GM12874 (cell line): Measurements from ENCODE around the gene MTARC1.
A peak's percentile ranks its signal among the peaks of the same experiment; 100 is the strongest.

ENCODE experiments used
- TF ChIP-seq, protein P1 (sequence below): IDR thresholded peaks from 2 replicates; pipeline ENCODE4 v1.5.1; 2011; ENCODE audit warnings: low read depth, mild to moderate bottlenecking, control low read depth, low read length, moderate library complexity; ENCODE audit not compliant: insufficient read depth

MTARC1 gene

DNA sequence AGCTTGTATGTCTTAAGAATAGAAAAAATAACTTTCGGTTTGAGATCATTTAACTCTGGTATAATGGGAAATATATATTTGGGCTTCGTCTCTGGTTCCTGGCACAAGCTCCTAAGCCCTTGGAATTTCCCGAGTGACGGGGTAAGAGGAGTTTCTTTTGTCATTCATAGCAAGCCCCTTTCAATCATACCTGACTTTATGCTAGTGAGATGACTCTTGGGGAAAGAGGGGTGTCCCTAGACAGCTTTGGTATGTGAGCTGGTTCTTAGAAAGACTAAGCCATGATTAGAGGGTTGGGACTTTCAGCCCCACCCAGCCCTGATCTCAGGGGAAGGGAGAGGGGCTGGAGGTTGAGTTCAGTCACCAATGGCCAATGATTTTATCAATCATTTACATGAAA, 13.9 kb upstream of the MTARC1 start:
- TF ChIP-seq, protein P1, sequence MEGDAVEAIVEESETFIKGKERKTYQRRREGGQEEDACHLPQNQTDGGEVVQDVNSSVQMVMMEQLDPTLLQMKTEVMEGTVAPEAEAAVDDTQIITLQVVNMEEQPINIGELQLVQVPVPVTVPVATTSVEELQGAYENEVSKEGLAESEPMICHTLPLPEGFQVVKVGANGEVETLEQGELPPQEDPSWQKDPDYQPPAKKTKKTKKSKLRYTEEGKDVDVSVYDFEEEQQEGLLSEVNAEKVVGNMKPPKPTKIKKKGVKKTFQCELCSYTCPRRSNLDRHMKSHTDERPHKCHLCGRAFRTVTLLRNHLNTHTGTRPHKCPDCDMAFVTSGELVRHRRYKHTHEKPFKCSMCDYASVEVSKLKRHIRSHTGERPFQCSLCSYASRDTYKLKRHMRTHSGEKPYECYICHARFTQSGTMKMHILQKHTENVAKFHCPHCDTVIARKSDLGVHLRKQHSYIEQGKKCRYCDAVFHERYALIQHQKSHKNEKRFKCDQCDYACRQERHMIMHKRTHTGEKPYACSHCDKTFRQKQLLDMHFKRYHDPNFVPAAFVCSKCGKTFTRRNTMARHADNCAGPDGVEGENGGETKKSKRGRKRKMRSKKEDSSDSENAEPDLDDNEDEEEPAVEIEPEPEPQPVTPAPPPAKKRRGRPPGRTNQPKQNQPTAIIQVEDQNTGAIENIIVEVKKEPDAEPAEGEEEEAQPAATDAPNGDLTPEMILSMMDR, result no peak

DNA sequence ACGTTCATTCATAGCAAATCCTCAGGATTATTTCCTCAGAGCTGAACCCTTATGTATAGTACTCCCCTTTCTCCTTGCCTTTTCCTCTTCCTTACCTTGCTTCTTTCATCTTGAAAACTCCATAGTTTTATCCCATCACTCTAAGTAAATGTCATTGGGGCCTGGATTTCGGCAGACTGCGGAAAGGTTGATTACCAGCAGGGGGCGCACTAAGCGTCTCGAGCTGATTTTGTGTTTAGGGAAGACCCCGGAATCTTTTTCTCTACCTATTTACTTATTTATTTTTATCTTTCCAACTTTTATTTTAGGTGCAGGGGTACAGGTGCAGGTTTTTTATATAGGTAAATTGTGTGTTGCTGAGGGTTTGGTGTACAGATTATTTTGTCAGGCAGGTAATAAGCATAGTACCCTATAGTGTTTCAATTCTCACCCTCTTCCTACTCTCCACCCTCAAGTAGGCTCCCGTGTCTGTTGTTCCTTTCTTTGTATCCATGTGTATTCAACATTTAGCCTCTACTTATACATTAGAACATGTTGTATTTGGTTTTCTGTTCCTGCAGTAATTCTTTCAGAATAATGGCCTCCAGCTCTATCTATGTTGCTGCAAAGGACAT, 11.4 kb upstream of the MTARC1 start:
- TF ChIP-seq, protein P1, result peak; percentile 67

DNA sequence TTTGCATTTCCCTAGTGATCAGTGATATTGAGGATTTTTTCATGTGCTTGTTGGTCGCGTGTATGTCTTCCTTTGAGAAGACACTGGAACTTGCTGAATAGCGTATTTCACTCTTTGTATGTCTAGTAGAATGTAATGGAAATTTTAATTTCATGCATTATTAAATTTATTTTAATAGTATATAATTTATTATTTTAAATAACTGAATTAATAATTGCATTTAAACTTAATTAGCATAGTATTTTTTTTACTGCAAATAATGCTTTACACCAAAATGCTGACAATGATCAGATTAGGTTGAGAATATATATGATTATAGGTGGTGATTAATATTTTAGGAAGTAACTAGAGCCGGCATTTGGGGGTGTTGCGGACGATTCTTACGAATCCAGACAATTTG, 10.5 kb upstream of the MTARC1 start:
- TF ChIP-seq, protein P1, result no peak

DNA sequence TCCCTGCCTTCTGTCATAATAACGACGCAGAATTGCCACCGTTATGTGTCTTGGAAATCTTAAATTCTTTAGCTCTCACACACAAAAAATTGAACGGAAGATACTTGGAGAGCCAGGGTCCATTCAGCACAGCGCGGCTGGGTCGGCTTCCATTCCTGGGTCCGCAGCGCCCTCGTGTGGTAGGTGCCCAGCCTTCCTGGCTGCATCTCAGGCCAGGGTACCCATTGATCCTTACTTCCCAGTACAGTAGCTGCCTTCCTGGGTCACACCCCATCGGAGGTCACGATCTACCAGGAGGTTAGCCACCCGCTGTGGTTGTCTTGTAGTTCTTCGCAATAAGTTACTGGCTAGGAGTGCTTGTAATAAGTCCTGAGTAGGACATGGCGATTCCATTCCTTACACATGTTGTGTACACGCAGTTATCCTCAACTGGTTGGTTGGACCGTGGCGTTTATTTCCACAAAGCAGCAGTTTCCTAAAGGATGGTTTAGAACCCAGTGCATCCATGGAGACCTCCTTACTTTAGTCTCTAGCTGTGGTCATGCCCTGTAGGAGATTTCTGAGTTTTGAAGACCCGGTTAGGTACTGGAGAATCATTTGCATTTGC, 9.9 kb upstream of the MTARC1 start:
- TF ChIP-seq, protein P1, result peak; percentile 88

DNA sequence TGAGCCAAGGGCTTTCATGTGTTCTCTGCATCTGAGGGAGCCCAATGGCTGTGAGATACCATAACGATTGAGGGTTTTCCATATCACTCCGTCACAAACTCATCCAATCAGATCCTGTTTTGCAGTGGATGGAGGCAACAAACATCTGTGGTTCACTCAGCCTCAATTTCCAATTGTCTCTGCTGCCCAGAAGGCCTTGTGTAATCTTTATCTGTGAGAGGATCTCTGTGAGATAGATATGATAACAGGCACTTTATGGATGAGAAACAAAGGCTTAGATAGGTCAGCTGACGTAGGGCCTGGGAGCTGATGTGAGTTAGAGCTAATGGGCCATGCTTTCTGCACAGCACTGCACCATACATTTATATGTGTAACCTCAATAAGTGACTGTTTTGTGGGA, 3.3 kb upstream of the MTARC1 start:
- TF ChIP-seq, protein P1, result no peak

DNA sequence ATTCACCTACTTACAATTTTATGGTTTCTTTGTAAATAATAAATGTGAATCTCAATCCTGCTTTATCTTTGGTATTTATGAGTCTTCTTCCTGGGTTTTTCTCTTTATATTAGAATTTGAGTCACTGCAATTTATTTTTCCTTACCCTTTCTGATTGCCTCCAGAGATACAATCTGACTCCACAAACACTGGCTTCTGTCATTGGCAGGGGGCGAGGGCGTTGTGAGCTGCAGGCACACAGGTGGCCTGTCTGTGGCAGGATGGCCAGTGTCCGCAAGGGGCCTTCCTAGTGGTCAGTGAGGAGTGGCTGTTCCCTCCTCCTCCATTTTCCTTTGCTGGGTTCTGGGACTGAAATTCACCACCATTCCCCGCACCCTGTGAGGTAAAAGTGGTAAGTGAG, 2.0 kb upstream of the MTARC1 start:
- TF ChIP-seq, protein P1, result no peak

DNA sequence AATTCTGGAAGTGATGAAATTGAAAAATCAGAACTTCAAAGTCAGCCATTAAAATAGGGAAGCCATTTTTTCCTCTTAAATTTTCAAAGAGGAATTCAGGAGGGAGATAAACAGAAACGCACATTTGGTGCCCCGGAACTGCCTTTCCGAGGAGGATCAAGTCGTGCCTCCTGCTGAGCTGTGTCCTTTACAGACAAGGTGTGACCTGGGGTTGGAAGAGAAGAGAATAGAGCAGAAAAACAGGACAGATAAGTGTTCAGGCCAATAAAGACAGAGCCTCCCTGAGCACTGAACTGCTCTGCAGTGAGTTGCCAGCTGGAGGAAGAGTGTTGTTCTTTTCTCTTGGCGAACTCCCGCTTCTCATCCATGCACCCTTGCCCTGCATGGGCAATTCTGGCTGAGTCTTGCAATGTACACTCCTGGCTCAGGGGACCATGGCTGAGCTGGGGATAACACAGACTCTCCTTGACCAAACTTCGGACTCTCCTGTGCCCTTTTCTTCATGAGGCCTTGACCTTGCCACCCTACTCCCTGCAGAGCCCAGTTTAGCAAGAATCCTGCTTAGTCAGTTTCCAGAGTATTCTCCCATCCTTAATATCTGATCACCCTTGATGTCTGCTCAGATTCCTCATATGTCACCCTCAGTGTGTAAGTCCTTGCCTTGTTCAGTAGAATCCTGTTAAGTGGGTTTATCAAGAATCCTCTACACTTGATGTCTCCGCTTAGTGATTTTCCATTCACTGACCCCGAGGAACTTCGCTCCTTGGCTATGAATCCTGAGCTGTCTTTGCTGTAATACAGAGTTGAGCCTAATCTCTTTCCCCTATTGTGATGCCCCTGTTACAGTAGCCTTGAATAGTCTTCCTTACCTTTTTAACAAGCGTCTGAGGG, 1.3 kb upstream of the MTARC1 start:
- TF ChIP-seq, protein P1, result no peak
